ENCODE data around the gene UGT1A7. TPM values are rescaled to one million over a fixed set of nuclear protein-coding genes. Genes with fewer than 3 reads are reported as not detected.
A peak's percentile ranks its signal among the peaks of the same experiment; 100 is the strongest.

UGT1A7 gene
- total and polyA plus RNA-seq, 2 experiments from 2014 or later = not detected

DNA sequence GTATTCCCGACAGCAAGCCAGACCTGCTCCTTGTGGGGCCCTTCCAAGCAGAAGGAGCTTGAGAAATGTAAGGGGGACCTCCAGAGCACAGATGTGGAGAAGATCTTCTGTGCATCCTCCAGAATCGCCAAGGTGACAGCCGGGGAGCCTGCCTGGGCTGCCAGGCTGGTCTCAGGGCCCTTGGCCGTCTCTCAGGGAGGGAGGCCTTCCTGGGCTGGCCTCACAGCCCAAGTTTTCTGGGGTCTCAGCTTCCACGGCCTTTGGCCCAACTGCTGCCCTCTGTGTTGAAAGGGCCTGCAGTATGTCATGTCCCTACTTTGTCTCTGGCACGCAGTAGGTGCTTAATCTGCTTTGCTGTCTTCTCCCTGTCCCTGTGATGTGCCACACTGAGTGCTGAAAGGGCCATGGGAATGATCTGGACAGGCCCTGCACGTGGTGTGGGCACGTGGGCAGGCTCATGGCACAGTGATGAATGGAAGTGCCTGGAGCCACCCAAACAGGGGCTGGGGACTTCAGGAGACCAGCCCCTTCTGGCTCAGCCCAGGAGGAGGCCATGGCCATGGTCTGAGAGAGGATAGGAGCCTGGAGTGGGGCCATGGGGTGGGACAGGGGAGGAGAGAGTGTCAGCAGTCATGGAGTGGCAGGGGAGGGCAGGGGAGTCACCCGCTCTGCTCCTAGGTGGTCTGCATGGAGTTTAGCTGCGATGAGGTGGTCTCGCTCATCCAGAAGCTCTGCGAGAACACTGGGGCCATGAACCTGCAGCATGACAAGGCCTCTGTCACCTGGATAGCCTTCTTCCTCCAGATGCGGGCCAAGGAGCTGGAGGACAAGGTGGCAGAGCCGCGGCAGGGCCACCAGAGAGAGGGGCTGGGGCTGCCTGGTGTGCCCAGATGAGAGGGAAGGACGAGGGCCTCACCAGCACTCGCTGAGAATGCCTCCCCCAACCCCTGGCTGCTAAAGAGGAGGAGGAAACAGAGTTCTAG lies 137.2 kb downstream of the UGT1A7 start:
- Histone ChIP-seq H3K36me3 (ENCODE audit: low read depth) (no peaks in the 10 kb centered on the region), H3K27ac (no peak overlapping the region), H3F3A (ENCODE audit: insufficient read depth) (no peaks in the 10 kb centered on the region), H3K9me2 (ENCODE audit: insufficient read depth) (no peaks in the 10 kb centered on the region), H2AFZ (no peak overlapping the region), H3K27me3 (replicated peaks; ENCODE audit: insufficient read depth) (peaks cover 12% of the 10 kb centered on the region), H3K4me3 (no peak overlapping the region), H3K4me1 (ENCODE audit: insufficient read depth) (peaks cover 3% of the 10 kb centered on the region; the same call in 1 of the 2 replicates), H3K4me2 (ENCODE audit: unreplicated experiment) (no peak overlapping the region), H3K9ac (no peak overlapping the region), H4K20me1 (ENCODE audit: insufficient read depth) (no peaks in the 10 kb centered on the region), H3K79me2 (ENCODE audit: insufficient read depth) (no peaks in the 10 kb centered on the region), H3K9me3 (ENCODE audit: low read depth) (no peaks in the 10 kb centered on the region)
- in situ Hi-C loops (cut with MboI) = no loop called here
- no peak for TF ChIP-seq EZH2 (IDR thresholded peaks at IDR 0.05; ENCODE audit: insufficient read depth, poor library complexity, severe bottlenecking)
- TF ChIP-seq EZH2phosphoT487 (IDR thresholded peaks at IDR 0.05; ENCODE audit: insufficient read depth, low read depth) = no peak
- 42 to 49% methylated on average over 14 to 17 of the region's 17 CpGs for WGBS, 2 experiments (ENCODE audit: low coverage in 1 of 2, low lambda C conversion rate in 2 of 2, missing lambda C conversion rate in 2 of 2)
- DNase-seq = no peak

DNA sequence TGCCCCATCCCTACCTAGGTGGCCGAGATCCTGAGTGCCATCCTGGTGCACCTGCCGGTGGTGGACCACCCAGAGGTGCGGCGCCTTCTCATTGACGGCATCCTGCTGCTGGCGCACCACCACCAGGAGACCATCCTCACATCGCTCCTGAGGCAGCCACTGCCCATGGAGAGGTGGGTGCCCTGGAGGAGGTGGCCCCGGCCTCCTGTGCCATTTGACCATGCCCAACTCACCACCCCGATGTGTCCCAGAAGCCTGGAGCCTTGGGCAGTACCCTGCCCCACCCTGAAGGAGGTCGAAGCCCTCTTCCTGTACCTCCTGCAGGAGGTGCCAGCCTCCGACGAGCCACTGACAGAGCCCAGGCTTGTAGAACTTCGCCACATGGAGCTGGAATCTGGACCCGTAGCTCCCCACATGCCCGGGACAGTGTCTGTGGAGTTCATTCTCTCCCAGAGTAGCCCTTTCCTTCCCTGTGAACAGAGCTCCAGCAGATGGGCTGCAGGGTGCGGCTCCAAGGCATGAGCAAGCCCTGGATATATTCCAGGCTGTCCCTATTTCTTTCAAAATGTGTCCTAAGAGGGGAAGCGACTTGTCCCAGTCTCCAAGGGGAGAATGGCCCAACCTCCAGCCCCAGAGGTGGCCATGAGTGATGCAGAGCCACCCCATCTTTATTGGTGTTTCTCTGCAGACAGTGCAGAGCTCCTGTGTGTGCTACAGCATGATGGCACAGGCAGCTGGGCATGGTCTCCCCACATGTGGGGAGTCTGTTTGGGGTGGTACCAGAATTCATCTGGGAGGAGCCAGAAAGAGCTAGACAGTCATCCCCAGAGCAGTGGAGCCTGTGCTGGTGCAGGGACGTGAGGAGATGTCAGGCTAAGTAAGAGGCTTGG lies 138.4 kb downstream of the UGT1A7 start:
- no peak overlapping the region for H3K4me3 ChIP-seq
- no peaks in the 10 kb centered on the region for H3K9me3 ChIP-seq (ENCODE audit: low read depth)
- H3K9me2 ChIP-seq (ENCODE audit: insufficient read depth) = no peaks in the 10 kb centered on the region
- no peak overlapping the region for H3K9ac ChIP-seq
- H3K27me3 ChIP-seq (replicated peaks; ENCODE audit: insufficient read depth) = peaks cover 19% of the 10 kb centered on the region
- peak; percentile 24 for DNase-seq
- no peaks in the 10 kb centered on the region for H4K20me1 ChIP-seq (ENCODE audit: insufficient read depth)
- no peak overlapping the region for H2AFZ ChIP-seq
- no peak overlapping the region for H3K27ac ChIP-seq
- no peak overlapping the region for H3K4me2 ChIP-seq (ENCODE audit: unreplicated experiment)
- in situ Hi-C loops (cut with MboI) = no loop called here
- no peaks in the 10 kb centered on the region for H3F3A ChIP-seq (ENCODE audit: insufficient read depth)
- H3K4me1 ChIP-seq (ENCODE audit: insufficient read depth) = peaks cover 3% of the 10 kb centered on the region; the same call in 1 of the 2 replicates
- H3K36me3 ChIP-seq (ENCODE audit: low read depth) = no peaks in the 10 kb centered on the region
- WGBS, 2 experiments (ENCODE audit: low coverage in 1 of 2, low lambda C conversion rate in 2 of 2, missing lambda C conversion rate in 2 of 2) = 33 to 42% methylated on average over 17 to 18 of the region's 18 CpGs
- TF ChIP-seq EZH2 (IDR thresholded peaks at IDR 0.05; ENCODE audit: insufficient read depth, poor library complexity, severe bottlenecking) (no peak), EZH2phosphoT487 (IDR thresholded peaks at IDR 0.05; ENCODE audit: insufficient read depth, low read depth) (no peak)
- H3K79me2 ChIP-seq (ENCODE audit: insufficient read depth) = no peaks in the 10 kb centered on the region

DNA sequence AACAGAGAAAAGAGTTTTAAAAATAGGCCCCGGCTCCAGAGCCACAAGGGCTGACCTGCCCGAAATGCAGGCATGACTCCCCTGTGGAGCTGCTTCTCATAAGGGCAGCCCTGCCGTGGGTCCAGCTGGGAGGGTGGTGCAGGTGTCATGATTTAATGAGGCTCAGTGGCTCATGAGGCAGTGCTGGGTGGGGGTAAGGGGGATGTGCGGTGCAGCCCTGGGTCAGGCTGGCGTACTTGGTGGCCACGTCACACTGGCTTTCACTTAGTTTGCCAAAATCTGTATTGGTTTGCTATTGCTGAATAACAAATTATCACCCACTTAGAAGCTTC lies 139.0 kb downstream of the UGT1A7 start:
- no peaks in the 10 kb centered on the region for H3K9me3 ChIP-seq (ENCODE audit: low read depth)
- no peak overlapping the region for H3K4me3 ChIP-seq
- H3K4me2 ChIP-seq (ENCODE audit: unreplicated experiment) = no peak overlapping the region
- no peak overlapping the region for H2AFZ ChIP-seq
- H3K79me2 ChIP-seq (ENCODE audit: insufficient read depth) = no peaks in the 10 kb centered on the region
- H3K36me3 ChIP-seq (ENCODE audit: low read depth) = no peaks in the 10 kb centered on the region
- in situ Hi-C loops (cut with MboI) = no loop called here
- H3K9me2 ChIP-seq (ENCODE audit: insufficient read depth) = no peaks in the 10 kb centered on the region
- H4K20me1 ChIP-seq (ENCODE audit: insufficient read depth) = no peaks in the 10 kb centered on the region
- no peak for DNase-seq
- peaks cover 19% of the 10 kb centered on the region for H3K27me3 ChIP-seq (replicated peaks; ENCODE audit: insufficient read depth)
- peaks cover 3% of the 10 kb centered on the region; the same call in 1 of the 2 replicates for H3K4me1 ChIP-seq (ENCODE audit: insufficient read depth)
- no peak overlapping the region for H3K9ac ChIP-seq
- 39 to 42% methylated on average over 6 of the region's 6 CpGs for WGBS, 2 experiments (ENCODE audit: low coverage in 1 of 2, low lambda C conversion rate in 2 of 2, missing lambda C conversion rate in 2 of 2)
- no peaks in the 10 kb centered on the region for H3F3A ChIP-seq (ENCODE audit: insufficient read depth)
- H3K27ac ChIP-seq = no peak overlapping the region
- TF ChIP-seq EZH2phosphoT487 (IDR thresholded peaks at IDR 0.05; ENCODE audit: insufficient read depth, low read depth) (no peak), EZH2 (IDR thresholded peaks at IDR 0.05; ENCODE audit: insufficient read depth, poor library complexity, severe bottlenecking) (no peak)

DNA sequence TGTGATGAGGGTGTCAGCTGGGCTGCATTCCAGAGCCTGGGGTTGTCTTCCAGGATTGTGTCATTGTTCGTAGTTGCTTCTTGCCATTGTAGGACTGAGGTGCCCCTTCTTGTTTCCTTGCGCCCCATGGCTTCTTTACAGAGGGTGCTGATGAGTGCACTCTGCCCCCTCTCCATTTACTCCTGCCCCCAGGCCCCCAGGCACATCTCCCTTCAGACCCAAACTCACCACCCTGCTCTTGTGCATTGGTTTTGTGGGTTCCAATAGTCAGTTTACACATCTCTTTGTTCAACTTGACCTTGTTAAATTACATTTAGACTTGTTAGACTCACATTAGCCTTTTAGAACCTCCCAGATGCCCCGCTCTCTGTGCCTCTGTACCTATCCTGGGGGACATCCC lies 139.5 kb downstream of the UGT1A7 start:
- in situ Hi-C loops (cut with MboI) = no loop called here
- Histone ChIP-seq H3K27ac (no peak overlapping the region), H3F3A (ENCODE audit: insufficient read depth) (no peaks in the 10 kb centered on the region), H2AFZ (no peak overlapping the region), H3K9me3 (ENCODE audit: low read depth) (no peaks in the 10 kb centered on the region), H3K9me2 (ENCODE audit: insufficient read depth) (no peaks in the 10 kb centered on the region), H4K20me1 (ENCODE audit: insufficient read depth) (no peaks in the 10 kb centered on the region), H3K4me2 (ENCODE audit: unreplicated experiment) (no peak overlapping the region), H3K4me3 (no peak overlapping the region), H3K36me3 (ENCODE audit: low read depth) (no peaks in the 10 kb centered on the region), H3K27me3 (replicated peaks; ENCODE audit: insufficient read depth) (peaks cover 19% of the 10 kb centered on the region), H3K4me1 (ENCODE audit: insufficient read depth) (no peaks in the 10 kb centered on the region; the same call in 1 of the 2 replicates), H3K79me2 (ENCODE audit: insufficient read depth) (no peaks in the 10 kb centered on the region), H3K9ac (no peak overlapping the region)
- DNase-seq = no peak
- 60 to 67% methylated on average over 3 of the region's 3 CpGs for WGBS, 2 experiments (ENCODE audit: low coverage in 1 of 2, low lambda C conversion rate in 2 of 2, missing lambda C conversion rate in 2 of 2)
- no peak for TF ChIP-seq EZH2 (IDR thresholded peaks at IDR 0.05; ENCODE audit: insufficient read depth, poor library complexity, severe bottlenecking)
- TF ChIP-seq EZH2phosphoT487 (IDR thresholded peaks at IDR 0.05; ENCODE audit: insufficient read depth, low read depth) = no peak
